Measurements from ENCODE around the gene ZNF532. TPM values are rescaled to one million over a fixed set of nuclear protein-coding genes. Genes with fewer than 3 reads are reported as not detected.

Gene ZNF532
- total RNA-seq, 2 donors from 2014 or later = 133 to 211 TPM

DNA sequence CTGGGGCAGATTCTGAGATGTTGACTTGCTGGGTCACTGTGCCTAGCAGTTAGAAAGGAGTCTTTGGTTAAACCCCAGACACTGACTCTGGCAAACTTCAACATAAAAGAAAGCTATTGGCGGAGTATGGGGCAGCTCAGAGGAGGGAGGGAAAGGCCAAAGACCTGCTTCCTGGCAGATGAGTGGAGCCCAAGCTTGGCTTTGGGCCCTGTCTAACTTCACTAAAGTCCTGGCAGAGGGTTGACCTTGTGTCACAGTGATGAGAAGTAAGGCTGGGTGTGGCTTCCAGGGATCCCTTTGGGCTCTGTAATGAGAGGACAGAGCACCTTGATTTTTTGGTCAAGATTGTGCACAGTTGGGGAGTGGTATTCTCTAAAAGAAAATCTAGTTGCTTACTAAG lies 145.2 kb downstream of the ZNF532 start:
- H3K9me3 ChIP-seq = no peaks in the 10 kb centered on the region
- DNase-seq (ENCODE audit: low spot score) (no peak), ATAC-seq (ENCODE audit: insufficient number of reproducible peaks, low FRiP score, low read depth) (no peak)
- peaks cover 12 to 41% of the 10 kb centered on the region in 2 donors for H3K4me1 ChIP-seq (ENCODE audit: control insufficient read depth in 1 of 2, low read depth in 2 of 2)
- H3K27ac ChIP-seq = no peak overlapping the region
- TF ChIP-seq, protein P1, sequence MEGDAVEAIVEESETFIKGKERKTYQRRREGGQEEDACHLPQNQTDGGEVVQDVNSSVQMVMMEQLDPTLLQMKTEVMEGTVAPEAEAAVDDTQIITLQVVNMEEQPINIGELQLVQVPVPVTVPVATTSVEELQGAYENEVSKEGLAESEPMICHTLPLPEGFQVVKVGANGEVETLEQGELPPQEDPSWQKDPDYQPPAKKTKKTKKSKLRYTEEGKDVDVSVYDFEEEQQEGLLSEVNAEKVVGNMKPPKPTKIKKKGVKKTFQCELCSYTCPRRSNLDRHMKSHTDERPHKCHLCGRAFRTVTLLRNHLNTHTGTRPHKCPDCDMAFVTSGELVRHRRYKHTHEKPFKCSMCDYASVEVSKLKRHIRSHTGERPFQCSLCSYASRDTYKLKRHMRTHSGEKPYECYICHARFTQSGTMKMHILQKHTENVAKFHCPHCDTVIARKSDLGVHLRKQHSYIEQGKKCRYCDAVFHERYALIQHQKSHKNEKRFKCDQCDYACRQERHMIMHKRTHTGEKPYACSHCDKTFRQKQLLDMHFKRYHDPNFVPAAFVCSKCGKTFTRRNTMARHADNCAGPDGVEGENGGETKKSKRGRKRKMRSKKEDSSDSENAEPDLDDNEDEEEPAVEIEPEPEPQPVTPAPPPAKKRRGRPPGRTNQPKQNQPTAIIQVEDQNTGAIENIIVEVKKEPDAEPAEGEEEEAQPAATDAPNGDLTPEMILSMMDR (IDR thresholded peaks at IDR 0.05) = no peak
- H3K36me3 ChIP-seq = no peaks in the 10 kb centered on the region
- no peaks in the 10 kb centered on the region for H3K27me3 ChIP-seq (replicated peaks; ENCODE audit: insufficient read depth)
- no peak overlapping the region for H3K4me3 ChIP-seq

DNA sequence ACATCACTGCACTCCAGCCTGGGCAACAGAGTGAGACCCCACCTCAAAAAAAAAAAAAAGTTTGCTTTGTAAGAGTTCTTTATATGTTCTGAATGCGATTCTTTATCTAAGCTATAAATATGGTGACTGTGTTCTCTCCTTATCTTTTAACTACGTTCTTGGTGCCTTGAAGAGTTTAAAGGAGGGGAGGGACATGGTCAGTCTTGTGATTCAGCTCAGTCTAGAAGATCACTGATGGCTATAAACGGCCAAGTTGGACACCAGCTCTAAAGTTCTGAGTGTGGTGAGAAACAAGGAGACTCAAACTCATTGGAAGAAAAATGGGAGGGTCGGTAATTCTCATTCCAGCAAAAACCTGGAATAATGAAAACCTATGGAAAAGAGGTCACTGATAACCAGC lies 146.6 kb downstream of the ZNF532 start:
- Histone ChIP-seq H3K4me3 (no peak overlapping the region), H3K36me3 (no peaks in the 10 kb centered on the region), H3K27me3 (replicated peaks; ENCODE audit: insufficient read depth) (no peaks in the 10 kb centered on the region), H3K4me1 (ENCODE audit: control insufficient read depth in 1 of 2, low read depth in 2 of 2) (peaks cover under 1 to 27% of the 10 kb centered on the region in 2 donors), H3K27ac (no peak overlapping the region), H3K9me3 (no peaks in the 10 kb centered on the region)
- ATAC-seq (ENCODE audit: insufficient number of reproducible peaks, low FRiP score, low read depth) (no peak), DNase-seq (ENCODE audit: low spot score) (no peak)
- TF ChIP-seq, protein P1 (IDR thresholded peaks at IDR 0.05) = no peak

- no peaks in the 10 kb centered on the region for H3K36me3 ChIP-seq
- peaks cover 0 to 22% of the 10 kb centered on the region in 2 donors for H3K4me1 ChIP-seq (ENCODE audit: control insufficient read depth in 1 of 2, low read depth in 2 of 2)
- no peaks in the 10 kb centered on the region for H3K9me3 ChIP-seq
- ATAC-seq (ENCODE audit: insufficient number of reproducible peaks, low FRiP score, low read depth) (no peak), DNase-seq (ENCODE audit: low spot score) (no peak)
- TF ChIP-seq, protein P1 (IDR thresholded peaks at IDR 0.05) = no peak
- no peak overlapping the region for H3K4me3 ChIP-seq
- no peak overlapping the region for H3K27ac ChIP-seq
- H3K27me3 ChIP-seq (replicated peaks; ENCODE audit: insufficient read depth) = no peaks in the 10 kb centered on the region
Observed at GRCh38 chr18:59011786-59012185, 147.1 kb downstream of the ZNF532 start.

GRCh38 chr18:59012815-59013705 lies 148.4 kb downstream of the ZNF532 start:
- TF ChIP-seq, protein P1 (IDR thresholded peaks at IDR 0.05) = no peak
- H3K4me1 ChIP-seq (ENCODE audit: control insufficient read depth in 1 of 2, low read depth in 2 of 2) = peaks cover 0 to 9% of the 10 kb centered on the region in 2 donors
- no peaks in the 10 kb centered on the region for H3K27me3 ChIP-seq (replicated peaks; ENCODE audit: insufficient read depth)
- H3K4me3 ChIP-seq = no peak overlapping the region
- ATAC-seq (ENCODE audit: insufficient number of reproducible peaks, low FRiP score, low read depth) = no peak
- no peak for DNase-seq (ENCODE audit: low spot score)
- H3K27ac ChIP-seq = no peak overlapping the region
- H3K36me3 ChIP-seq = no peaks in the 10 kb centered on the region
- no peaks in the 10 kb centered on the region for H3K9me3 ChIP-seq

DNA sequence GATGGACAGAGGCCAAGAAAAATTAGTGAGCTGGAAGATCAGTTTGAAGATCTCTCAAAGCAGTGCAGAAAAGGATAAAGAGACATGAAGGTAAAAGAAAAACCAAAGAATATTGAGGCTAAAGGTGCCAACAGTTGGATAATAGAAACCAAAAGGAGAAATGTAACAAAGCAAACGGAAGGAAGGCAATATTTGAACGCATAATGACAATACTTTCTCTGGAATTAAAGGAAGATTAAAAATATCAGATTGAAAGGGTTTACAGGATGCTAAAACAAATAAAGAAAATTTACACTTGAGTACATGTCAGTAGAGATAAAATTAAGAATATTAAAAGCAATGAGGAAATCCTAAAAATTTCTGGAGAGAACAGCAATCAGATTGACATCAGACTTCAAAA lies 149.1 kb downstream of the ZNF532 start:
- no peaks in the 10 kb centered on the region for H3K36me3 ChIP-seq
- no peak overlapping the region for H3K27ac ChIP-seq
- no peak for DNase-seq (ENCODE audit: low spot score)
- peaks cover 0 to 7% of the 10 kb centered on the region in 2 donors for H3K4me1 ChIP-seq (ENCODE audit: control insufficient read depth in 1 of 2, low read depth in 2 of 2)
- no peak for ATAC-seq (ENCODE audit: insufficient number of reproducible peaks, low FRiP score, low read depth)
- no peak overlapping the region for H3K4me3 ChIP-seq
- no peaks in the 10 kb centered on the region for H3K9me3 ChIP-seq
- H3K27me3 ChIP-seq (replicated peaks; ENCODE audit: insufficient read depth) = no peaks in the 10 kb centered on the region
- TF ChIP-seq, protein P1 (IDR thresholded peaks at IDR 0.05) = no peak
